ENCODE data around the gene JDP2.

DNA sequence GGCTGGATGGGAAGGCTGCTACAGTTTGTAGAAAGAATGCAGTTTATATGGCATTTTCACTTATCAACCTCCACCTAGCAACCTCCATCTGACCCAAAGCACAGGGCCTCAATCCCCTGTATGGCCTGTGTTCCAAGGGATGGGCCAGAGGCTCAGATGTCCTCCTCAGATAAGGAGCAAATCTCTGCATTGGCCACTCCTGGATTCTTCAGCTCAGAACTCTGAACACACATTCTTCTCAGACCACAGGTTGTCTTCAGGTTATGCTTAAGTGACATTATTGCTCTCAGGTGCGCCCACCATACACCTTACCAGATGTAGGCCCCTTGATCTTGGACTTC is 47.9 kb upstream of the JDP2 start:
- TF ChIP-seq MXI1 (IDR thresholded peaks at IDR 0.05; ENCODE audit: borderline replicate concordance, low read depth, low read length) (no peak), CTCF (conservative IDR thresholded peaks at IDR 0.05; ENCODE audit: low read depth, low read length) (no peak), RAD21 (IDR thresholded peaks at IDR 0.05; ENCODE audit: low read length) (no peak), NFE2L2 (IDR thresholded peaks at IDR 0.05; ENCODE audit: low read depth, low read length) (no peak), POLR2A (IDR thresholded peaks at IDR 0.05; ENCODE audit: low read depth, low read length) (no peak), ELK1 (IDR thresholded peaks at IDR 0.05; ENCODE audit: borderline replicate concordance, low read depth, low read length) (no peak), CEBPB (IDR thresholded peaks at IDR 0.05; ENCODE audit: low read depth, low read length) (no peak), USF2 (IDR thresholded peaks at IDR 0.05; ENCODE audit: low read depth, low read length) (no peak), RCOR1 (IDR thresholded peaks at IDR 0.05; ENCODE audit: insufficient replicate concordance, low read length) (no peak), MAFK (IDR thresholded peaks at IDR 0.05; ENCODE audit: low read depth, low read length) (no peak), SMC3 (IDR thresholded peaks at IDR 0.05; ENCODE audit: low read depth, low read length) (no peak), CHD1 (IDR thresholded peaks at IDR 0.05; ENCODE audit: low read depth, low read length) (no peak), RFX5 (IDR thresholded peaks at IDR 0.05; ENCODE audit: low read depth, low read length) (no peak), MAZ (IDR thresholded peaks at IDR 0.05; ENCODE audit: borderline replicate concordance, low read depth, low read length) (no peak)
